HUES48 (cell line): Measurements from ENCODE around the gene SLC4A1AP.
"Not testable (repeated sequence)": the region's sequence is repeated elsewhere in the genome, so short reads cannot be mapped to it uniquely, and the experiment has no call there.

Source experiments
- H3K27ac ChIP-seq: one replicate; pipeline ENCODE4 v1.7.0; 2013; ENCODE audit warnings: low read depth, low read length, inconsistent platforms
- H3K27me3 ChIP-seq: 2 replicates; pipeline ENCODE4 v1.6.1; 2013; ENCODE audit warnings: mild to moderate bottlenecking, low read length; ENCODE audit not compliant: control insufficient read depth, insufficient read depth
- H3K36me3 ChIP-seq: 2 replicates; pipeline ENCODE4 v1.6.1; 2013; ENCODE audit warnings: low read length; ENCODE audit not compliant: control insufficient read depth, insufficient read depth
- H3K4me1 ChIP-seq: 2 replicates; pipeline ENCODE4 v1.6.1; 2013; ENCODE audit warnings: mild to moderate bottlenecking, low read length; ENCODE audit not compliant: control insufficient read depth, insufficient read depth
- H3K4me3 ChIP-seq: 2 replicates; pipeline ENCODE4 v1.5.1; 2013; ENCODE audit warnings: mild to moderate bottlenecking, low read depth, low read length
- H3K9ac ChIP-seq: 2 replicates; pipeline ENCODE4 v1.6.1; 2013; ENCODE audit warnings: mild to moderate bottlenecking, low read depth, low read length, moderate library complexity
- H3K9me3 ChIP-seq: 2 replicates; pipeline ENCODE4 v1.6.1; 2013; ENCODE audit warnings: low read length; ENCODE audit not compliant: control insufficient read depth, insufficient read depth

Gene SLC4A1AP, protein sequence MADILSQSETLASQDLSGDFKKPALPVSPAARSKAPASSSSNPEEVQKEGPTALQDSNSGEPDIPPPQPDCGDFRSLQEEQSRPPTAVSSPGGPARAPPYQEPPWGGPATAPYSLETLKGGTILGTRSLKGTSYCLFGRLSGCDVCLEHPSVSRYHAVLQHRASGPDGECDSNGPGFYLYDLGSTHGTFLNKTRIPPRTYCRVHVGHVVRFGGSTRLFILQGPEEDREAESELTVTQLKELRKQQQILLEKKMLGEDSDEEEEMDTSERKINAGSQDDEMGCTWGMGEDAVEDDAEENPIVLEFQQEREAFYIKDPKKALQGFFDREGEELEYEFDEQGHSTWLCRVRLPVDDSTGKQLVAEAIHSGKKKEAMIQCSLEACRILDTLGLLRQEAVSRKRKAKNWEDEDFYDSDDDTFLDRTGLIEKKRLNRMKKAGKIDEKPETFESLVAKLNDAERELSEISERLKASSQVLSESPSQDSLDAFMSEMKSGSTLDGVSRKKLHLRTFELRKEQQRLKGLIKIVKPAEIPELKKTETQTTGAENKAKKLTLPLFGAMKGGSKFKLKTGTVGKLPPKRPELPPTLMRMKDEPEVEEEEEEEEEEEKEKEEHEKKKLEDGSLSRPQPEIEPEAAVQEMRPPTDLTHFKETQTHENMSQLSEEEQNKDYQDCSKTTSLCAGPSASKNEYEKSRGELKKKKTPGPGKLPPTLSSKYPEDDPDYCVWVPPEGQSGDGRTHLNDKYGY

DNA sequence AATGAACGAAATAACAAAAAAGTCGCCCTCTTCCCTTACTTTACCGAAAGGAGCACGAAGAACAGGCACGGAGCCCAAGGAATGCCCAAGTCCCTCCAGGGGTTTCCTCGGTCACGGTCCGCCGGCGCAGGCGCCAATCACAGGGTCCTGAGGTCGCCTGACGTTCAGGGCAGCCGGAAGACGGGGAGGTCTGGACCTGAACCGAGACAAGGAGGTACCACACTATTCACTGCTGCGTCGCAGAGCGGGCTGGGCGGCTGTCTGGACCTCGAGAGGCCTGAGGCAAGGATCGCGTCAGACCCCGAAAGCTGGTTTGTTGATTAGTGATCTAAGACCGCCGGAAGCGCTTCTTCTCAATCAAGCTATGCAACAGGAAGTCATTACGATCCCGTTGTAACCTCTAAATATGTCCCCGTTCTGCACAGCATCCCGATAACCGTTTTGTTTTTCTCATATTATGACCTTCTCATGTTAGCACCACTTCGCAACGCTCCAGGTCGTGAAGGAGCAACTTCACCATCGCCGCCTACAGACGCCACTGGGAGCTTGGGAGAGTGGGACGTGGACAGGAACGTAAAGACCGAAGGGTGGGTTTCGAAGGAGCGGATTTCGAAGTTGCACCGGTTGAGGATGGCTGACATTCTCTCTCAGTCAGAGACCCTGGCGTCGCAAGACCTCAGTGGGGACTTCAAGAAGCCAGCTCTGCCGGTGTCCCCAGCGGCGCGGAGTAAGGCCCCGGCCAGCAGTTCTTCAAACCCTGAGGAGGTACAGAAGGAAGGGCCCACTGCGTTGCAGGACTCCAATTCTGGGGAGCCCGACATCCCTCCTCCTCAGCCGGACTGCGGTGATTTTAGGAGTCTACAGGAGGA, at the start of gene SLC4A1AP, which contains the start of gene SUPT7L:
TSS of gene SLC4A1AP (plus strand) at position 605 of the 869 bp plus-strand sequence. CDS start at position 631, 26 bp downstream.
TSS of gene SUPT7L (minus strand) at position 330 of the 869 bp plus-strand sequence. CDS start 1,422 bp downstream, outside the sequence.
- peak within 1 kb of the TSS; percentile 89 for H3K9ac ChIP-seq
- no peaks in the 10 kb centered on the region for H3K9me3 ChIP-seq
- no peaks in the 10 kb centered on the region for H3K27me3 ChIP-seq
- H3K4me1 ChIP-seq, result no peaks in the 10 kb centered on the region; the same call in 1 of the 2 replicates
- H3K4me3 ChIP-seq, result peak within 1 kb of the TSS; percentile 96
- H3K36me3 ChIP-seq, result peaks cover 48% of the 10 kb centered on the region
- H3K27ac ChIP-seq, result peak within 1 kb of the TSS; percentile 83

DNA sequence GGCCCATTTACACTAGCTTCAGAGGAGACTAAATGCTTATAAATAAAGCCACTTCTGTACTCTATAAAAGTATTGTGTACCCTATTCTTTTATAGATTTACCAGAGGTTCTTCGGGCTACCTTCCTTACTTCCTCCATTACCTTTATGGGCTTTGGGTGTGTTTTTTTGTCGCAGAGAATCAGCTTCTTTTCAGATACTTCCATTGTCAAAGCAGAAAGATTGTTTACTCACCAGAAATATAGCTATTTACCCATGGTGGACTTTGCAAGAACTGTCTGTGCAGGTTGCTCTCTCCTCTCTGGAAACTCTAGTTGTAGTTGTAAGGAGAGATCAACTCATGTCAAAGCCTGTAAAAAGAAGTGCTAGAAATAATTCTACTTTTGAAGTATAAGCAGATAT, 49.7 kb upstream of the SLC4A1AP start:
- no peak overlapping the region for H3K9ac ChIP-seq
- H3K27ac ChIP-seq, result no peak overlapping the region
- no peak overlapping the region for H3K4me3 ChIP-seq
- no peaks in the 10 kb centered on the region for H3K9me3 ChIP-seq
- H3K27me3 ChIP-seq, result no peaks in the 10 kb centered on the region
- H3K4me1 ChIP-seq, result no peaks in the 10 kb centered on the region
- peaks cover 66% of the 10 kb centered on the region for H3K36me3 ChIP-seq

DNA sequence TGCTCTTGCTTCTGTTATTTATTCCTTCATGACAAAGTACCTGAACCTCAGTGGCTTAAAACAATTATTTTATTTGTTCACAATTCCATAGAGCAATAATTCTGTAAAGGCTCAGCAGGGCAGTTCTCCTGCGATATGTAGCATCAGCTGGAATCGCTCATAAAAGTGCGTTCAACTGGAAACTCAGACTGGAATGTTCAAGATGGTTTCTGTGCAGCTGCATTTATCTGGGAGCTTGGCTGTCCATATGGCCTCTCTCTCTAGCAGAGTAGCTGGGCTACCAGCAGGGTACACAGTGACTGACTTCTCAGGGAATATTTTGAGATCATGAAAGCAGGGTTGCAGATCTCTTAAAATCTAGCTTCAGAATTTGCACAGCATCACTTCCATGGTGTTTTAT, 48.4 kb upstream of the SLC4A1AP start:
- Histone ChIP-seq H3K27ac (no peak overlapping the region), H3K27me3 (no peaks in the 10 kb centered on the region), H3K4me3 (no peak overlapping the region), H3K36me3 (peaks cover 68% of the 10 kb centered on the region), H3K9ac (no peak overlapping the region), H3K4me1 (no peaks in the 10 kb centered on the region), H3K9me3 (no peaks in the 10 kb centered on the region)

DNA sequence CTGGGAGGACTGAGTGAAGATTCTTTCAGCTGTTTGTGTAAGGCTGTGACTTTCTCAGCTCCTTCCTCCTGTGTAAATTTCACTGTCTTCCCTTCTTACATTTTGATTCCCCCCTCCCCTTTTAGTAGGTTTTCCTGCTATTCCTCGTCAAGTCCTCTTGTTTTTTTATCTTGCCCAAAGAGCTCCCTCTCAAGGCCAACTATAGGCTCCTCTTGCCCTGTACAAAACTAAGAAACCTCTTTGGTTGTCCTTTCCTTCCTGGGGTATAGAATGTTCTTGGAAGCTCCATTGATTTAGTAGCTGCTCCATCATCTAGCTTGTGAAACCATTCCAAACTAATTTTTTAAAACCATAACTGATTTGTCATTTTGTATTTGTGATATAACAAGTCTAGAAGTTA, 42.2 kb upstream of the SLC4A1AP start:
- Histone ChIP-seq H3K4me1 (peaks cover 19% of the 10 kb centered on the region), H3K27me3 (no peaks in the 10 kb centered on the region), H3K9me3 (no peaks in the 10 kb centered on the region), H3K27ac (peak overlapping the region; percentile 79), H3K9ac (no peak overlapping the region), H3K36me3 (peaks cover 78% of the 10 kb centered on the region), H3K4me3 (no peak overlapping the region)

DNA sequence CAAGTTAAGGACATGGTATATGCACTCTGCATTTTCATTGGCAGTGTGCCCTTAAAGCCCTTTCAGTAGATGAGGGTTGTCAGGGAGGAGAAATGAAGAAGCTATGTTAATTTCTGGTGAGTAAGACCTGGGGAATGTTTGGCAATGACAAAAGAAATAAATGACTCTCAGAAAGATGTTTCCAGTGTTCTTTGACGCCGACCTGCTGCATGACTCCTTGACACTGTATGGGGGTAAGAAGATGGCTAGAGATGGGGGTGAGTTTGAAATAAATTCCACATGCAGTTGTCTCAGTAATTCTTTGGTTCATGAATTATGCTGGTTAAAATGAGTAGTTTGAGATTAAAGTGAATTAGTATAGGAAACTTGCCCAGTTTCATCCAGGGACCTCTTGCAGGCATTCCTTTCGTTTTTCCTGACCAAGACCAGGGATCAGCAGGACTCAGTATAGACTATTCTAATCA, 40.7 kb upstream of the SLC4A1AP start:
- H3K4me3 ChIP-seq, result no peak overlapping the region
- no peaks in the 10 kb centered on the region for H3K9me3 ChIP-seq
- H3K36me3 ChIP-seq, result peaks cover 64% of the 10 kb centered on the region
- peaks cover 23% of the 10 kb centered on the region for H3K4me1 ChIP-seq
- H3K9ac ChIP-seq, result no peak overlapping the region
- peak overlapping the region; percentile 79 for H3K27ac ChIP-seq
- no peaks in the 10 kb centered on the region for H3K27me3 ChIP-seq

DNA sequence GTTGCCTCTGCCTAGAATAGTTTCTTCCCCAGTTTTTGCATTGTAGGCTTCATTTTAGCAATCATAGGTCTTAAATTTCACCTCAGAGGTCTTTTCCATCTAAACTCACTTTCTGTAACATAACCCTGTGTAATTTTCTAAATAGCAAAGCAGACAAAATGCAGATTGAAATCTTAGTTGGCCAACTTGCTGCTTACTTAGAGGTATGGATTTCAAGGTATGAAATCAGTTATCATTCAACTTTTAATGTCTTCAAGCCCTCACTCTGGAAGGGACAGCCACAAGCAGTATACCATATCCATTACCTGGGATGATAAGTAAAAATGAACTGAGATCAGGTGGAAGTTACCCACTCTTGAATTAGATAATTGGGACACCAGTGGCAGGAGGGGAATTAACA, 38.7 kb upstream of the SLC4A1AP start:
- Histone ChIP-seq H3K4me3 (no peak overlapping the region), H3K9me3 (no peaks in the 10 kb centered on the region), H3K9ac (no peak overlapping the region), H3K27ac (no peak overlapping the region), H3K4me1 (peaks cover 26% of the 10 kb centered on the region), H3K27me3 (no peaks in the 10 kb centered on the region), H3K36me3 (peaks cover 48% of the 10 kb centered on the region)

DNA sequence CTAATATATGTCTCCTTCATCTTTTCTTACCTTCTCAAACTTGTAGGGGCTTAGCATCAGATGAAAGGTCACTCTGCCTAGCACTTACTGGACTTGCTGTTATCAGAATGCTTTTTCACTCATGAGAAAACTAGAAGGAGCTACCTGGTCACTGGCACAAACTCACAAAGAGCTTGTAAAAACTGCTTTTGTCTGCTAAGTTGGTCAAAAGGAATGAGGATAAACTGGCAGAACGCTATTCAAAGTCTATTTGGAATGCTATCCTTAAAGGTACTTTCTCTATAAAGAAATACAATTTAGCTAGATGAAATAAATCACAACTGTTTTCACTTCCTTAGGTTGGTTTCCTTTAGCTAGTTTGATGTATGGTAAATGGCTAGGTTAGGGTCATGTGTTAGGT, 37.4 kb upstream of the SLC4A1AP start:
- H3K27ac ChIP-seq, result not testable (repeated sequence)
- peaks cover 46% of the 10 kb centered on the region for H3K36me3 ChIP-seq

DNA sequence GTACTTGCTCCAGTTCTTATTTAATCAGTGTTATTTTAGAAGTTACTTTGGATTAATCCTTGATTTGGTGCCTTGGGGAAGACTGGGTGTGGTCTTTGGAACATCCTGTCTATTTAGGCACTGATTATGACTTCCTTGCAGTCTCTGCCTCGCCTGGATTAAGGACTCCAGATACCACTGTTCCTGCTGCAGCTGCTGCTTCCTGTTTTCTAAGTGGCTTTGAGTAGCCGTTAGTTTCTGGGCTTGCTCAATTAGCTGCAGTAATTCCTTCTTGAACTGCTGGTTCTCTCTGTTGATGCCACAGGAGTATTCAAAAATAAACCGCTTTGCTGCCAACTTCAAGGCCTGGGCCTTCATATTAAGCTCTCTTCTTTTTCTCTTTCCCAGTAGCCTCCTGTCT, 36.8 kb upstream of the SLC4A1AP start:
- not testable (repeated sequence) for H3K4me3 ChIP-seq, H3K9ac ChIP-seq, H3K27me3 ChIP-seq, H3K9me3 ChIP-seq
- H3K4me1 ChIP-seq, result peaks cover 23% of the 10 kb centered on the region
- peaks cover 46% of the 10 kb centered on the region for H3K36me3 ChIP-seq
- H3K27ac ChIP-seq, result peak overlapping the region; percentile 2

More for the DNA sequence above, 37.4 kb upstream of the SLC4A1AP start:
- not testable (repeated sequence) for H3K9ac ChIP-seq, H3K9me3 ChIP-seq, H3K4me3 ChIP-seq, H3K27me3 ChIP-seq
- peaks cover 26% of the 10 kb centered on the region for H3K4me1 ChIP-seq

DNA sequence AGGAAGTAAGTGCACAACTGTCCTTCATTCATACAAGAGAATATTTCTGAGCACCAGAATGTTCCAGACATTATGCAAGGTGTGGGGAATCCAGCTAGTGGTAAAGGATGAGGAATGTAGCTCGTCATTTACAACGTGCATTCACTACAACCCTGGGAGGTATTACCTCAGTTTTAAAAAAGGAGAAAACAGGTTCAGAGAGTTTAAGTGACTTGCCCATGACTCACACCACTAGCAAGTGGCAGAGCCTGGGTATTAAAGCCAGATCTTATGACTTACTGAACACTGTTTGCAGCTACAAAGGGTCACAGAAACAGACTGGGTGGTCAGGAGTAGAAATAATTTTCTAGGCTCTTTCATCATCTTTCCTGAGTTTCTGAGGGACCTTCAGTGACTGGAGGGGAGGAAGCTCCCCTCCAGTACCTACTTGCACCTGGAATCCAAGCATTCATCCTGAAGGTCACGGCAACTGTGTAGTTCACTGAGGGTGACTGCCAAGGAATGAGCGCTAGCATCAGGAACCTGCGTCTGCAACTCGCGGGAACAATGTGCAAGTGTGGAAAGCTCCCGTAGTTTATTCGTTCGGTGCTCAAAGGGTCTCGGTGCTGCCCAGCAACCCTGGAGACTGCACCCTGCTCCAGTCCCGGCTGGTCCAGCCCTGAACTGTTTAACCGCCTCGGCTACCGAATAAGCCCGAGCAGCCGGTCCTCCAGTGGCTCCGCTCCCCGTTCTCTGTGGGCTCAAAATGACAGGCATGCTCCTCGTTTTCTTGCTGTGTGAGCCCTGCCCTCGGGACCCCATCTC, 35.5 kb upstream of the SLC4A1AP start:
- Histone ChIP-seq H3K9me3 (no peaks in the 10 kb centered on the region), H3K4me3 (peak overlapping the region; percentile 94), H3K4me1 (peaks cover 11% of the 10 kb centered on the region), H3K27me3 (no peaks in the 10 kb centered on the region), H3K36me3 (peaks cover 46% of the 10 kb centered on the region), H3K27ac (peak overlapping the region; percentile 75), H3K9ac (peak overlapping the region; percentile 94)
